Psoas muscle (tissue), 8 donors: ENCODE measurements around the gene TPRN. TPM values are rescaled to one million over a fixed set of nuclear protein-coding genes. Genes with fewer than 3 reads are reported as not detected.

Source experiments
- ATAC-seq, 4 donors: fragments of 200-7000 bp; cut with Tn5 transposase; one replicate each; pipeline ENCODE4 v1.9.1; 2020; ENCODE audit warnings: moderate library complexity in 3 of 4, mild to moderate bottlenecking in 2 of 4
- DNase-seq, 2 donors: peaks; one replicate each; pipeline ENCODE4 v3.0.0-alpha.2; 2020
- H3K27ac ChIP-seq: fragments of 200-600 bp; one replicate; pipeline ENCODE4 v1.8.0; 2022
- H3K27me3 ChIP-seq, 3 donors: fragments of 200-600 bp in 1 of 3; one replicate each; pipeline versions ENCODE4 v1.6.1 to v1.8.0; 2013 to 2022; ENCODE audit warnings: low read length in 2 of 3, mild to moderate bottlenecking in 2 of 3, moderate library complexity in 1 of 3; ENCODE audit not compliant: insufficient read depth in 3 of 3
- H3K36me3 ChIP-seq, 2 donors: fragments of 200-600 bp in 1 of 2; one replicate each; pipeline versions ENCODE4 v1.6.1 to v1.8.0; 2013 to 2022; ENCODE audit warnings: low read depth in 1 of 2, mild to moderate bottlenecking in 1 of 2, moderate library complexity in 1 of 2; ENCODE audit not compliant: insufficient read depth in 1 of 2
- H3K4me1 ChIP-seq: fragments of 200-600 bp; one replicate; pipeline ENCODE4 v1.8.0; 2022
- H3K4me3 ChIP-seq: fragments of 200-600 bp; one replicate; pipeline ENCODE4 v1.8.0; 2022; ENCODE audit warnings: mild to moderate bottlenecking
- H3K9me3 ChIP-seq: fragments of 200-600 bp; one replicate; pipeline ENCODE4 v1.8.0; 2022
- CTCF ChIP-seq: fragments of 200-600 bp; IDR thresholded peaks from one replicate; pipeline ENCODE4 v1.8.0; 2022; ENCODE audit warnings: antibody characterized with exemption
- WGBS, 3 donors: extraction: QIAGEN DNeasy Blood & Tissue Kit; methylation state at CpG; one replicate each; pipeline versions ENCODE4 v1.1.6 to v1.1.7; 2013; 5-methylcytosine and 5-hydroxymethylcytosine counted together
- intact Hi-C, 2 donors: fragments of 100-400 bp; cut with DNase I; formaldehyde crosslinking; loops; one replicate each; pipeline versions ENCODE4 v1.11.0 to v1.14.2; 2022
- polyA plus RNA-seq, 3 donors: library from polyadenylated mRNA; stranded (reverse); fragments of 200-250 nt; gene quantifications; one replicate each; pipeline ENCODE4 v1.2.3, GENCODE V29; 2013
- total RNA-seq, 4 donors: library from RNA; stranded (reverse); fragmentation: NEBNext Ultra II Directional in 2 of 4; extraction: Animal tissue kit (Norgen Biotek cat#: 25700) in 2 of 4; gene quantifications; one replicate each; pipeline versions ENCODE4 v1.2.1 to v1.2.4, GENCODE V29; 2021 to 2023
- donor health status: healthy with polysubstance abuse.
- donor health status: DM: no; HTN: no; CAD: no; lungs with moderate emphysema.
- donor health status: Bipolar disorder and iron deficiency.
- donor health status: healthy.
- donor health status: DM: yes; HTN: yes; CAD: no.
- donor health status: DM: no; HTN: no; CAD: no.
- donor health status: DM: no; HTN: no; CAD: no.
- donor health status: DM: yes; HTN: yes; CAD: no.

TPRN gene
- total and polyA plus RNA-seq, 7 donors, result 3.6 to 11.3 (median 8.6) TPM

- TF ChIP-seq CTCF, result no peak
- Histone ChIP-seq H3K27me3 (no peaks in the 10 kb centered on the region), H3K36me3 (peaks cover 3 to 67% of the 10 kb centered on the region in 2 donors), H3K4me1 (peaks cover 41% of the 10 kb centered on the region), H3K27ac (no peak overlapping the region), H3K9me3 (no peaks in the 10 kb centered on the region), H3K4me3 (peak overlapping the region; percentile 93)
- intact Hi-C loops, result loop anchor here in 1 of 2 donors (5.0 kb wide), 1 partner anchor 41 kb away; the partner anchor contains the start of genes CYSRT1 and RNF224
- DNase-seq (no peak), ATAC-seq (no peak)
- 90 to 93% (median 93%) methylated on average over 16 to 19 of the region's 19 CpGs for WGBS, 3 donors
Observed at GRCh38 chr9:137185921-137186320, 14.6 kb downstream of the TPRN start.

- H3K9me3 ChIP-seq, result no peaks in the 10 kb centered on the region
- 89 to 93% (median 93%) methylated on average over 41 to 48 of the region's 48 CpGs for WGBS, 3 donors
- peaks cover 3 to 67% of the 10 kb centered on the region in 2 donors for H3K36me3 ChIP-seq
- peaks cover 32% of the 10 kb centered on the region for H3K4me1 ChIP-seq
- TF ChIP-seq CTCF, result no peak
- H3K4me3 ChIP-seq, result no peak overlapping the region
- intact Hi-C loops, result loop anchor here in 1 of 2 donors (5.0 kb wide), 1 partner anchor 42 kb away; the partner anchor contains the start of genes CYSRT1 and RNF224
- H3K27ac ChIP-seq, result no peak overlapping the region
- ATAC-seq (no peak), DNase-seq (no peak)
- H3K27me3 ChIP-seq, result no peaks in the 10 kb centered on the region
Observed at GRCh38 chr9:137184881-137185660, 15.5 kb downstream of the TPRN start.

- H3K36me3 ChIP-seq, result peaks cover 3 to 71% of the 10 kb centered on the region in 2 donors
- ATAC-seq, result no peak
- intact Hi-C loops, result no loop called here
Observed at GRCh38 chr9:137183980-137184595, 16.5 kb downstream of the TPRN start.

GRCh38 chr9:137182836-137183235 lies 17.7 kb downstream of the TPRN start:
- ATAC-seq (no peak), DNase-seq (no peak)
- Histone ChIP-seq H3K4me1 (peaks cover 22% of the 10 kb centered on the region), H3K27ac (no peak overlapping the region), H3K4me3 (no peak overlapping the region), H3K9me3 (no peaks in the 10 kb centered on the region), H3K36me3 (peaks cover 3 to 84% of the 10 kb centered on the region in 2 donors), H3K27me3 (no peaks in the 10 kb centered on the region)
- 87 to 95% (median 89%) methylated on average over 17 of the region's 17 CpGs for WGBS, 3 donors
- intact Hi-C loops, result no loop called here
- no peak for TF ChIP-seq CTCF

More at GRCh38 chr9:137183980-137184595, 16.5 kb downstream of the TPRN start:
- H3K4me3 ChIP-seq, result no peak overlapping the region
- H3K27me3 ChIP-seq, result no peaks in the 10 kb centered on the region
- TF ChIP-seq CTCF, result no peak
- H3K4me1 ChIP-seq, result peaks cover 23% of the 10 kb centered on the region
- no peak for DNase-seq
- no peak overlapping the region for H3K27ac ChIP-seq
- WGBS, 3 donors, result 92 to 96% (median 94%) methylated on average over 27 of the region's 27 CpGs
- no peaks in the 10 kb centered on the region for H3K9me3 ChIP-seq
